ENCODE measurements around the gene GATM.
A peak's percentile ranks its signal among the peaks of the same experiment; 100 is the strongest.

Gene GATM

DNA sequence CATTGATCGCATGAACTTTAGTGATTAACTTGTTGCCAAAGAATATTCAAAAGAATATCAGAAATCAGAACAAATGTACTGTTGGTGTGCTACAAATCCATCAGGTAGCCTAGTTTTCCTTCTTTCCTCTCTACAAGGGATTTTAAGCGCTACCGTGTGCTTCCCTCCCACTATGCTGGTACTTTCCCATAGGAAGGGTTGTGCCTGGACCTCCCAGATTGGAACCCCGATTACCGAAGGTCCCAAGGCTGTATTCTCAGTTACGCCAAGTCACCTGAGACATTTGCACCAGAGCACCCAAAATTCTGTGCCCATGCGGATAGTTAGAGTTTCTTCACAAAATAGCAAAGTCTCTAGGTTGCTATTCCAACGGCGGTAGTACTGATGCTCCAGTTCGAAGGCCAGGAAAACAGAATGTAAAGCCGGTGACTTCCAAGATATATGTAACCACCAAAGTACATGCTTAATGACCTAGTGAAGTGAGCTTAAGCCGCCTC lies 23.4 kb upstream of the GATM start:
- H3K36me3 ChIP-seq = peaks cover 19% of the 10 kb centered on the region
- H3K4me1 ChIP-seq (ENCODE audit: control insufficient read depth in 1 of 2, insufficient read depth in 1 of 2, low read depth in 1 of 2, low read length in 1 of 2) = peaks cover 23% of the 10 kb centered on the region in 2 experiments
- TF ChIP-seq, protein P1, sequence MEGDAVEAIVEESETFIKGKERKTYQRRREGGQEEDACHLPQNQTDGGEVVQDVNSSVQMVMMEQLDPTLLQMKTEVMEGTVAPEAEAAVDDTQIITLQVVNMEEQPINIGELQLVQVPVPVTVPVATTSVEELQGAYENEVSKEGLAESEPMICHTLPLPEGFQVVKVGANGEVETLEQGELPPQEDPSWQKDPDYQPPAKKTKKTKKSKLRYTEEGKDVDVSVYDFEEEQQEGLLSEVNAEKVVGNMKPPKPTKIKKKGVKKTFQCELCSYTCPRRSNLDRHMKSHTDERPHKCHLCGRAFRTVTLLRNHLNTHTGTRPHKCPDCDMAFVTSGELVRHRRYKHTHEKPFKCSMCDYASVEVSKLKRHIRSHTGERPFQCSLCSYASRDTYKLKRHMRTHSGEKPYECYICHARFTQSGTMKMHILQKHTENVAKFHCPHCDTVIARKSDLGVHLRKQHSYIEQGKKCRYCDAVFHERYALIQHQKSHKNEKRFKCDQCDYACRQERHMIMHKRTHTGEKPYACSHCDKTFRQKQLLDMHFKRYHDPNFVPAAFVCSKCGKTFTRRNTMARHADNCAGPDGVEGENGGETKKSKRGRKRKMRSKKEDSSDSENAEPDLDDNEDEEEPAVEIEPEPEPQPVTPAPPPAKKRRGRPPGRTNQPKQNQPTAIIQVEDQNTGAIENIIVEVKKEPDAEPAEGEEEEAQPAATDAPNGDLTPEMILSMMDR (IDR thresholded peaks at IDR 0.05) = no peak
- H3K27ac ChIP-seq = peak overlapping the region; percentile 96
- peak overlapping the region; percentile 88 to 93 for H3K4me3 ChIP-seq (ENCODE audit: low read depth in 1 of 2, low read length in 1 of 2)
- H3K9me3 ChIP-seq = no peaks in the 10 kb centered on the region
- H3K27me3 ChIP-seq = peaks cover 17% of the 10 kb centered on the region

DNA sequence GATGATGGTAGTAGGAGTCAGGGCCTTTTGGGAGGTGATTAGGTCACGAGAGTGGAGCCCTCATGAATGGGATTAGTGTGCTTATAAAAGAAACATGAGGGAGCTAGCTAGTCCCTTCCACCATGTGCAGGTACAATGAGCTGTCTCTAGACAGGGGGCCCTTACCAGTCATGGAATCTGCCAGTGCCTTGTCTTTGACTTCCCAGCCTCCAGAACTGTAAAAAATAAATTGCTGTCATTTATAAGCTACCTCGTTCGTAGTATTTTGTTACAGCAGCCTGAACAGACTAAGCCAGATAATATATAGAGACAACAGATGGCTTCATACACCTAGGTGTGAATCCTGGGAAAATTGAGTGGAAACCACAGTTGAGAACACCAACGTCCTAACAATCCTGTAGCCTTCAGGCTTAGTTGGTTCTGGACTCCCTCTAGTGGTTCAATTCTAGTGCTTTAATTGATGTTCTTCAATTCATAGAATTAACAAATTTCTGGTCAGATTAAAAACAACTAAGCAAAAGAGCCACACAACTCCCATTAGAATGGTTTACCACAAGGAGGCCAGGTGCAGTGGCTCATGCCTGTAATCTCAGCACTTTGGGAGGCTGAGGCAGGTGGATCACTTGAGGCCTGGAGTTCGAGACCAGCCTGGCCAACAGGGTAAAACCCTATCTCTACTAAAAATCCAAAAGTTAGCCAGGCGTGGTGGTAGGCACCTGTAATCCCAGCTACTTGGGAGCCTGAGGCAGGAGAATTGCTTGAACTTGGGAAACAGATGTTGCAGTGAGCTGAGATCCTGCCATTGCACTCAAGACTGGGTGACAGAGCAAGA lies 21.3 kb upstream of the GATM start:
- peaks cover 36% of the 10 kb centered on the region for H3K27me3 ChIP-seq
- TF ChIP-seq, protein P1 (IDR thresholded peaks at IDR 0.05) = peak; percentile 25
- no peak overlapping the region for H3K27ac ChIP-seq
- H3K36me3 ChIP-seq = no peaks in the 10 kb centered on the region
- no peaks in the 10 kb centered on the region for H3K9me3 ChIP-seq
- H3K4me1 ChIP-seq (ENCODE audit: control insufficient read depth in 1 of 2, insufficient read depth in 1 of 2, low read depth in 1 of 2, low read length in 1 of 2) = peaks cover 20 to 23% of the 10 kb centered on the region in 2 experiments
- no peak overlapping the region for H3K4me3 ChIP-seq (ENCODE audit: low read depth in 1 of 2, low read length in 1 of 2)

DNA sequence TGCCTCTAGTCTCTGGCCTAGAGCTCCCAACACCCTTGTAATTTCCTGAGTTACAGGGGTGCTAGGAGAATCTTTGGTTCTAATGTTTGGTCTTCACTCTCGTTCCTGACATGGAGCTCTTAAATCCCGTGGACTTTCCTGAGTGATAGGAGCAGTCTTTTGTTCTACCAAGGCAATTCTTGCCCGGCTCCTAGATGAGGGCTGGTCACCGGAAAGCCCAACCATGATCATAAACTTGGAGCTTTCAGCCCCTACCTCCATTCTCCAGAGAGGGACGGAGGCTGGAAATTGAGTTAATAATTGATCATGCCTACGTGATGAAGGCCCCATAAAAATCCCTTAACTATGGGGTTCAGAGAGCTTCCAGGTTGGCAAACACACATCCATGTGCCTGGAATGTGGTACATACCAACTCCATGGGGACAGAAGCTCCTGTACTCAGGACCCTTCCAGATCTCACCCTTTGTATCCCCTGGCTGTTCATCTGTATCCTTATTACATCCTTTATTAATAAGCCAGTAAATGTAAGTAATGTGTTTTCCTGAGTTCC lies 18.8 kb upstream of the GATM start:
- Histone ChIP-seq H3K36me3 (no peaks in the 10 kb centered on the region), H3K27me3 (peaks cover 60% of the 10 kb centered on the region), H3K9me3 (no peaks in the 10 kb centered on the region), H3K4me1 (ENCODE audit: control insufficient read depth in 1 of 2, insufficient read depth in 1 of 2, low read depth in 1 of 2, low read length in 1 of 2) (peaks cover 6 to 9% of the 10 kb centered on the region in 2 experiments), H3K27ac (no peak overlapping the region), H3K4me3 (ENCODE audit: low read depth in 1 of 2, low read length in 1 of 2) (no peak overlapping the region)
- TF ChIP-seq, protein P1 (IDR thresholded peaks at IDR 0.05) = no peak

DNA sequence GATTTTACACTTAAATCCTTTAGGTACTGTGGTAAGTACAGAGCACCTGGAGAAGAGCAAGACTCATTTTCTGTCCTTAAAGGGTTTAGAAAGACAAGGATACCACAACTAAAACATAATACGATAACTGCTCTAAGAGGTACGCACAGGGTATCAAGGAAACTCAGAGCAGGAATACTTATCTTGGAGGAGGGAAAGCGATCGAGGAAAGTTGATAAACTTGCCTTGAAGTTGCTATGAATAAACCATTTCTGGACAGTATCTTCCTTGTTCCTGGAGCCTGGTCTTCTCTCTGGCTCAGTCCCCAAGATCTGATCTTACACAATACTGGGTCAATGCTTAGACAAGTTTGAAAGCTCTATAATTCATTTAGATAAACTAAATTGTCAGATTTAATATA lies 17.6 kb upstream of the GATM start:
- H3K27ac ChIP-seq = no peak overlapping the region
- H3K36me3 ChIP-seq = no peaks in the 10 kb centered on the region
- H3K27me3 ChIP-seq = peaks cover 69% of the 10 kb centered on the region

DNA sequence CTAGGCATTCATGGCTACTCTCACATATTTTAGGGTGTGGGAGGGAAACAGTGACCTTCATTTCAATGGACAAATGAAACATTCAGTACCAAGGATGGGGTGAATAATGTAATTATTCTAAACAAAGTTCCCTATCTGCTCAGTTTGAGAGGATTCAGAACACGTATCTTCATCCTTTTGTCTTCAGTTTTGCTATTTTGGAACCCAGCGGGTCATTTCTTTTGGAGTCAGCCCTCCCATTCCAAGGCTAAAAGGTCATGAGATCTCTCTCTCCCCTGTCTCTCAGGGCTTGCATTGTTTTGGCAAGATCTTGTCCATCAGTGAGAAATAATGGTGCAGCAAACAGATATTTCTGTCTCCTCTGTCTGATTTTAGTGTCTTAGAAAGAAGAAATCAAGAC lies 16.3 kb upstream of the GATM start:
- Histone ChIP-seq H3K27me3 (peaks cover 81% of the 10 kb centered on the region), H3K27ac (no peak overlapping the region), H3K4me1 (ENCODE audit: control insufficient read depth in 1 of 2, insufficient read depth in 1 of 2, low read depth in 1 of 2, low read length in 1 of 2) (no peaks in the 10 kb centered on the region), H3K36me3 (no peaks in the 10 kb centered on the region), H3K9me3 (no peaks in the 10 kb centered on the region), H3K4me3 (ENCODE audit: low read depth in 1 of 2, low read length in 1 of 2) (no peak overlapping the region)
- TF ChIP-seq, protein P1 (IDR thresholded peaks at IDR 0.05) = no peak

More for the DNA sequence above, 17.6 kb upstream of the GATM start:
- Histone ChIP-seq H3K4me3 (ENCODE audit: low read depth in 1 of 2, low read length in 1 of 2) (no peak overlapping the region), H3K9me3 (no peaks in the 10 kb centered on the region), H3K4me1 (ENCODE audit: control insufficient read depth in 1 of 2, insufficient read depth in 1 of 2, low read depth in 1 of 2, low read length in 1 of 2) (no peaks in the 10 kb centered on the region)
- TF ChIP-seq, protein P1 (IDR thresholded peaks at IDR 0.05) = no peak

All from neutrophil (primary cell).